ENCODE measurements around the gene CHIA.

CHIA gene

GRCh38 chr1:111269825-111270406 lies 20.7 kb upstream of the CHIA start:
- no peaks in the 10 kb centered on the region for H3K4me1 ChIP-seq (ENCODE audit: control insufficient read depth in 1 of 2, insufficient read depth in 1 of 2, low read depth in 1 of 2, low read length in 1 of 2)
- peaks cover 97% of the 10 kb centered on the region for H3K27me3 ChIP-seq
- no peaks in the 10 kb centered on the region for H3K36me3 ChIP-seq
- no peak overlapping the region for H3K4me3 ChIP-seq (ENCODE audit: low read depth in 1 of 2, low read length in 1 of 2)
- H3K9me3 ChIP-seq = no peaks in the 10 kb centered on the region
- TF ChIP-seq CTCF (IDR thresholded peaks at IDR 0.05) = no peak
- H3K27ac ChIP-seq = no peak overlapping the region

GRCh38 chr1:111270771-111271463 lies 19.7 kb upstream of the CHIA start:
- Histone ChIP-seq H3K27ac (no peak overlapping the region), H3K4me1 (ENCODE audit: control insufficient read depth in 1 of 2, insufficient read depth in 1 of 2, low read depth in 1 of 2, low read length in 1 of 2) (no peaks in the 10 kb centered on the region), H3K9me3 (no peaks in the 10 kb centered on the region), H3K4me3 (ENCODE audit: low read depth in 1 of 2, low read length in 1 of 2) (no peak overlapping the region), H3K36me3 (no peaks in the 10 kb centered on the region), H3K27me3 (peaks cover 96% of the 10 kb centered on the region)
- TF ChIP-seq CTCF (IDR thresholded peaks at IDR 0.05) = no peak

GRCh38 chr1:111271464-111271801 lies 19.2 kb upstream of the CHIA start:
- H3K36me3 ChIP-seq = no peaks in the 10 kb centered on the region
- TF ChIP-seq CTCF (IDR thresholded peaks at IDR 0.05) = no peak
- no peaks in the 10 kb centered on the region for H3K9me3 ChIP-seq
- H3K27ac ChIP-seq = no peak overlapping the region
- H3K4me1 ChIP-seq (ENCODE audit: control insufficient read depth in 1 of 2, insufficient read depth in 1 of 2, low read depth in 1 of 2, low read length in 1 of 2) = no peaks in the 10 kb centered on the region
- peaks cover 92% of the 10 kb centered on the region for H3K27me3 ChIP-seq
- no peak overlapping the region for H3K4me3 ChIP-seq (ENCODE audit: low read depth in 1 of 2, low read length in 1 of 2)

GRCh38 chr1:111272081-111272480 lies 18.6 kb upstream of the CHIA start:
- Histone ChIP-seq H3K27me3 (peaks cover 89% of the 10 kb centered on the region), H3K4me1 (ENCODE audit: control insufficient read depth in 1 of 2, insufficient read depth in 1 of 2, low read depth in 1 of 2, low read length in 1 of 2) (no peaks in the 10 kb centered on the region)

GRCh38 chr1:111274653-111275052 lies 16.0 kb upstream of the CHIA start:
- no peak for TF ChIP-seq CTCF (IDR thresholded peaks at IDR 0.05)
- no peaks in the 10 kb centered on the region for H3K4me1 ChIP-seq (ENCODE audit: control insufficient read depth in 1 of 2, insufficient read depth in 1 of 2, low read depth in 1 of 2, low read length in 1 of 2)
- no peaks in the 10 kb centered on the region for H3K9me3 ChIP-seq
- no peak overlapping the region for H3K27ac ChIP-seq
- no peaks in the 10 kb centered on the region for H3K36me3 ChIP-seq
- H3K4me3 ChIP-seq (ENCODE audit: low read depth in 1 of 2, low read length in 1 of 2) = no peak overlapping the region
- peaks cover 66% of the 10 kb centered on the region for H3K27me3 ChIP-seq

More at GRCh38 chr1:111272081-111272480, 18.6 kb upstream of the CHIA start:
- Histone ChIP-seq H3K27ac (no peak overlapping the region), H3K9me3 (no peaks in the 10 kb centered on the region), H3K4me3 (ENCODE audit: low read depth in 1 of 2, low read length in 1 of 2) (no peak overlapping the region), H3K36me3 (no peaks in the 10 kb centered on the region)
- TF ChIP-seq CTCF (IDR thresholded peaks at IDR 0.05) = no peak

Data from neutrophil (primary cell).